ENCODE data around the gene MMP8.

Gene MMP8

DNA sequence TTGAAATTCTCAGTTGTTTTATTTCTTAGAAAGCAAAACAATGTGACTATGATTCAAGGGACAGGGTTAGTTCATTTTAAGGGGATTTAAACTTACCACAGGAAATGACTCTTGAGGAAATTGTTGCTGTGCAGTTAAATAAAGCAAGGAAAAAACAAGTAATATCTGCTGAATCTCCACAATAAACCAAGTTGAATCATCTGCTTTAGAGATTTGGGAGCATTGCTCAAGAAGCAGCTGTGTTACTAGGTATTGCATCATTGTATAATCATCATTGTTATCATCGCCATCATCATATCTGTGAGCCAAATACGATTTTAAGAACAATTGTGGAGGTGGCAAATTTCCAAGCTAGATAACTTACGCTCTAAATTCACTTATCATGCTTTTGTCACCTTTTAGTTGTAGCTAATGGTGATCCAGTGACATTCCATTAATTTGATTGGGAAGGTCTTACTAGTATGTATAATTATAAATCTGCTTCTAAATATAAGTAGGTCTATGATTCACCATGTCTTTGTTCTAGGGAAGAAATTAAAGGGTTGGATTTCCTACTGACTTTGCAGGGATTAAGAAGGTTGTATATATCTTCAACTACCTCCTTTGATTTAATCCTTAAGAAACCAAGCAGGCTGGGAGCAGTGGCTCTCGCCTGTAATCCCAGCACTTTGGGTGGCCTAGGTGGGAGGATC is 35.7 kb upstream of the MMP8 start:
- Histone ChIP-seq H3K79me2 (ENCODE audit: insufficient read depth, low read depth) (no peaks in the 10 kb centered on the region), H3K4me2 (no peak overlapping the region), H2AFZ (ENCODE audit: low read depth) (no peak overlapping the region), H3K36me3 (ENCODE audit: insufficient read depth) (no peaks in the 10 kb centered on the region), H3K9ac (no peak overlapping the region), H3K4me1 (ENCODE audit: low read depth, poor library complexity, severe bottlenecking) (no peaks in the 10 kb centered on the region), H3K27ac (no peak overlapping the region), H3K4me3 (IDR thresholded peaks at IDR 0.05; ENCODE audit: insufficient read depth, low read depth, low read length) (no peak overlapping the region), H3K27me3 (ENCODE audit: insufficient read depth, low read depth) (no peaks in the 10 kb centered on the region), H4K20me1 (ENCODE audit: insufficient read depth) (no peaks in the 10 kb centered on the region)
- TF ChIP-seq, protein P1, sequence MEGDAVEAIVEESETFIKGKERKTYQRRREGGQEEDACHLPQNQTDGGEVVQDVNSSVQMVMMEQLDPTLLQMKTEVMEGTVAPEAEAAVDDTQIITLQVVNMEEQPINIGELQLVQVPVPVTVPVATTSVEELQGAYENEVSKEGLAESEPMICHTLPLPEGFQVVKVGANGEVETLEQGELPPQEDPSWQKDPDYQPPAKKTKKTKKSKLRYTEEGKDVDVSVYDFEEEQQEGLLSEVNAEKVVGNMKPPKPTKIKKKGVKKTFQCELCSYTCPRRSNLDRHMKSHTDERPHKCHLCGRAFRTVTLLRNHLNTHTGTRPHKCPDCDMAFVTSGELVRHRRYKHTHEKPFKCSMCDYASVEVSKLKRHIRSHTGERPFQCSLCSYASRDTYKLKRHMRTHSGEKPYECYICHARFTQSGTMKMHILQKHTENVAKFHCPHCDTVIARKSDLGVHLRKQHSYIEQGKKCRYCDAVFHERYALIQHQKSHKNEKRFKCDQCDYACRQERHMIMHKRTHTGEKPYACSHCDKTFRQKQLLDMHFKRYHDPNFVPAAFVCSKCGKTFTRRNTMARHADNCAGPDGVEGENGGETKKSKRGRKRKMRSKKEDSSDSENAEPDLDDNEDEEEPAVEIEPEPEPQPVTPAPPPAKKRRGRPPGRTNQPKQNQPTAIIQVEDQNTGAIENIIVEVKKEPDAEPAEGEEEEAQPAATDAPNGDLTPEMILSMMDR (conservative IDR thresholded peaks at IDR 0.05; ENCODE audit: low read depth, low read length), result no peak

DNA sequence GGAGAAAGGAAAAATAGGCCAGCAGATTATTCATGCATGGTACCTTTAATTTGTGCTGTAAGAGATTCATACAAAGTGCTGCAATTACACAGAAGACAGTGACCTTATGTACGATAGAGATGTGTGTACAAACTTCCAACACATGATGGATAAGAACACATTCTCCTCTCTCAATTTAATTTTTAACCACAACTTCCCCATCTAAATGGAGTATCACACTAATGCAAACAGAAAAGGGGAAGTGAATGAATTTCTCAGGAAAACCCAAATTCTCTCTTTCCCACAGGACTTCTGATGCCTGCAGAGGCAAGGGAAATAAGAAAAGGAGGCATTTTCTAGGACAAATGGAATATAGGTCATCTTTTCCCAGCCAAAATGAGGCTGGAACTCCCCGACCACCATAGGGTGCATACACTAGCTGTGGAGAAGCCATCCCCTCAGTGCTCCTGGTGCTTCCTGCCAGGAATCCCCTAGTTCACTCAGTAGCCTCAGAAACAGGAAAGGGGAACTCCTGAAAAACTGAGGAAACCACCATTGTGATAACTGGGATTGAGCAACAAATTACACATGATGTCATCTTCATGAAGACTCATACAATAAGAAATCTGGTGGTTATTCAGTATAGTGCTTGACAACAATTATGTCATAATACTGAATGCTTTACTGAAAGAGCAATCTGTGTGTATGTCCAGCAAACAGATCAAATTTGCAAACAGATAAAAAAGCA is 33.2 kb upstream of the MMP8 start:
- Histone ChIP-seq H3K36me3 (ENCODE audit: insufficient read depth) (no peaks in the 10 kb centered on the region), H3K4me3 (IDR thresholded peaks at IDR 0.05; ENCODE audit: insufficient read depth, low read depth, low read length) (no peak overlapping the region), H3K4me2 (no peak overlapping the region), H3K79me2 (ENCODE audit: insufficient read depth, low read depth) (no peaks in the 10 kb centered on the region), H3K9ac (no peak overlapping the region), H4K20me1 (ENCODE audit: insufficient read depth) (no peaks in the 10 kb centered on the region), H2AFZ (ENCODE audit: low read depth) (no peak overlapping the region), H3K4me1 (ENCODE audit: low read depth, poor library complexity, severe bottlenecking) (no peaks in the 10 kb centered on the region), H3K27me3 (ENCODE audit: insufficient read depth, low read depth) (no peaks in the 10 kb centered on the region), H3K27ac (no peak overlapping the region)
- TF ChIP-seq, protein P1 (conservative IDR thresholded peaks at IDR 0.05; ENCODE audit: low read depth, low read length), result no peak

DNA sequence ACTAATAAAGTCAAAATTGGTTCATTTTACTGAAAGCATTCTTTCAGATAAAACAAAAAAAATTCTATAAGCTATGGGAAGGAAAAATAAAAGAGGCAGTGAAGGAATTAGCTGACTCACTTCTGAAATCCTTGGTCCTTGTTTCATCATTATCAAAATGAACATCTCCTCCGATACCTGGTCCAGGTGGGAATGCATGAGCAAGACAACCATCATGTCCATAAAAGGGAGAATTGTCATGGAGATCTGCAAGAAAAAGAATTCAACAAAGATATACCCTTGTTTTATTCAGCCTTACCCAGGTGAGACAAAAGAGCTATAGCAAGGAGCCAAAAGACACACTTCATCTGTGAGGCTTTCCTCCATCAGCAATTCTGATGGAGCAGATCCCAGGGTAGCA is 28.5 kb upstream of the MMP8 start:
- no peaks in the 10 kb centered on the region for H3K4me1 ChIP-seq (ENCODE audit: low read depth, poor library complexity, severe bottlenecking)
- no peaks in the 10 kb centered on the region for H3K79me2 ChIP-seq (ENCODE audit: insufficient read depth, low read depth)
- no peak overlapping the region for H3K4me2 ChIP-seq
- H3K4me3 ChIP-seq (IDR thresholded peaks at IDR 0.05; ENCODE audit: insufficient read depth, low read depth, low read length), result no peak overlapping the region
- no peaks in the 10 kb centered on the region for H4K20me1 ChIP-seq (ENCODE audit: insufficient read depth)
- H2AFZ ChIP-seq (ENCODE audit: low read depth), result no peak overlapping the region
- no peak overlapping the region for H3K27ac ChIP-seq
- no peaks in the 10 kb centered on the region for H3K27me3 ChIP-seq (ENCODE audit: insufficient read depth, low read depth)
- no peak overlapping the region for H3K9ac ChIP-seq
- H3K36me3 ChIP-seq (ENCODE audit: insufficient read depth), result no peaks in the 10 kb centered on the region
- TF ChIP-seq, protein P1 (conservative IDR thresholded peaks at IDR 0.05; ENCODE audit: low read depth, low read length), result no peak

DNA sequence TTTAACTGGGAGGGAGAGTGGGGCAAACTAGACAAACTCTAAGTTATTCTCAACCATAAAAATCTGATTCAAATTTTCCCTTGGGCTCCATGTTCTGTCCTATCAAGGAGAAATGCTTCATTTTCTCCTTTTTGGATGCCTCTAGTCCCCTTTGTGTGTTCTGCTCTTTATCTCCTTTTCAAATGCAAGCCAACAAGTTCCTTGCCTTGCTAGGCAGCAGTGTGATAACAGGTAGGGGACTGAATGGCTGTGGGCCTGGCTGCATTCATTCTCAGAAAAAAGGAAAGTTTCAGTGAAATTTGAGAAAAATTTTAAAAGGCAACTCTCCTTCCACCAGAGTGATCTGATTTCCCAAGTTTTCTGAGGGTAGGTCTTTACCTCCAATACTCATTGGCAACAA is 26.9 kb upstream of the MMP8 start:
- no peak overlapping the region for H3K4me3 ChIP-seq (IDR thresholded peaks at IDR 0.05; ENCODE audit: insufficient read depth, low read depth, low read length)
- H3K9ac ChIP-seq, result no peak overlapping the region
- H3K27me3 ChIP-seq (ENCODE audit: insufficient read depth, low read depth), result no peaks in the 10 kb centered on the region
- H3K27ac ChIP-seq, result no peak overlapping the region
- TF ChIP-seq, protein P1 (conservative IDR thresholded peaks at IDR 0.05; ENCODE audit: low read depth, low read length), result no peak
- H4K20me1 ChIP-seq (ENCODE audit: insufficient read depth), result no peaks in the 10 kb centered on the region
- no peaks in the 10 kb centered on the region for H3K36me3 ChIP-seq (ENCODE audit: insufficient read depth)
- H3K79me2 ChIP-seq (ENCODE audit: insufficient read depth, low read depth), result no peaks in the 10 kb centered on the region
- no peak overlapping the region for H3K4me2 ChIP-seq
- no peak overlapping the region for H2AFZ ChIP-seq (ENCODE audit: low read depth)
- no peaks in the 10 kb centered on the region for H3K4me1 ChIP-seq (ENCODE audit: low read depth, poor library complexity, severe bottlenecking)

Data from KMS-11 (cell line).